ENCODE data around the gene MYBPC2. TPM values are rescaled to one million over a fixed set of nuclear protein-coding genes. Genes with fewer than 3 reads are reported as not detected.

MYBPC2 gene
- total RNA-seq, 4 donors from 2014 or later: 0.13 TPM; not detected in 3

DNA sequence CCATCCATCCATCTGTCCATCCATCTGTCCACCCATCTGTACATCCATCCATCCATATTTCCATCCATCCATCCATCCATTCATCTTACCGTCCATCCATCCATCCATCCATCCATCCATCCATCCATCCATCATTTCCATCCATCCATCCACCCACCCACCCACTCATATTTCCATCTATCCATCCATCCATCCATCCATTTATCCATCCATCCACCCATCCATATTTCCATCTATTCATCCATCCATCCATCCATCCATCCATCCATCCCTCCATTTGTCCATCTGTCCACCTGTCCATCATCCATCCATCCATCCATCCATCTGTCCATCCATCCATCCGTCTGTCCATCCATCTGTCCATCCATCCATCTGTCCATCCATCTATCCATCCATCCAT lies 23.3 kb downstream of the MYBPC2 start:
- Histone ChIP-seq H3K4me3 (replicated peaks in 1 of 3) (no peak overlapping the region), H3K36me3 (no peaks in the 10 kb centered on the region), H3K27me3 (no peaks in the 10 kb centered on the region), H3K27ac (no peak overlapping the region), H3K9me3 (no peaks in the 10 kb centered on the region), H3K4me1 (peaks cover 0 to 6% of the 10 kb centered on the region in 2 donors)
- TF ChIP-seq, protein P1, sequence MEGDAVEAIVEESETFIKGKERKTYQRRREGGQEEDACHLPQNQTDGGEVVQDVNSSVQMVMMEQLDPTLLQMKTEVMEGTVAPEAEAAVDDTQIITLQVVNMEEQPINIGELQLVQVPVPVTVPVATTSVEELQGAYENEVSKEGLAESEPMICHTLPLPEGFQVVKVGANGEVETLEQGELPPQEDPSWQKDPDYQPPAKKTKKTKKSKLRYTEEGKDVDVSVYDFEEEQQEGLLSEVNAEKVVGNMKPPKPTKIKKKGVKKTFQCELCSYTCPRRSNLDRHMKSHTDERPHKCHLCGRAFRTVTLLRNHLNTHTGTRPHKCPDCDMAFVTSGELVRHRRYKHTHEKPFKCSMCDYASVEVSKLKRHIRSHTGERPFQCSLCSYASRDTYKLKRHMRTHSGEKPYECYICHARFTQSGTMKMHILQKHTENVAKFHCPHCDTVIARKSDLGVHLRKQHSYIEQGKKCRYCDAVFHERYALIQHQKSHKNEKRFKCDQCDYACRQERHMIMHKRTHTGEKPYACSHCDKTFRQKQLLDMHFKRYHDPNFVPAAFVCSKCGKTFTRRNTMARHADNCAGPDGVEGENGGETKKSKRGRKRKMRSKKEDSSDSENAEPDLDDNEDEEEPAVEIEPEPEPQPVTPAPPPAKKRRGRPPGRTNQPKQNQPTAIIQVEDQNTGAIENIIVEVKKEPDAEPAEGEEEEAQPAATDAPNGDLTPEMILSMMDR (IDR thresholded peaks at IDR 0.05): no peak
- no peak for TF ChIP-seq POLR2A (IDR thresholded peaks at IDR 0.05)
- DNase-seq: no peak
- intact Hi-C loops (cut with DNase I): no loop called here
- WGBS, 2 donors: 80 to 86% methylated on average over 2 of the region's 2 CpGs

DNA sequence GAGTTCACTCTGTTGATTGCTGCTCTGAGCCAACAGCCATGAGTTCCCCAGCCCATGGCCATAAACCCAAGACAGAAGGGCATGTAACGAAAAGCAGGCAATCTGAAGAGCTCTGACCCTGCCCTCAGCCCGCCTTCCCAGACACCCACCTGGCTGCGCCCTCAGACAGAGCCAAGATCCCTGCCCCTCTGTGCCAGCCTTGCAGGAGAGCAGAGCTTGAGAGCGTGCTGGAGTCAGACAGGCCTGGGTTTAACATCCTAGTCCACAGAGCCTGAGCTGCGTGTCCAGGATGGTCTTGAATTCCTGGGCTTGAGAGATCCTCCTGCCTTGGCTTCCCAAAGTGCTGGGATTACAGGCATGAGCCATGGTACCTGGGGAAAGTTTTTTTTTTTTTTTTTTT lies 24.6 kb downstream of the MYBPC2 start:
- TF ChIP-seq, protein P1 (IDR thresholded peaks at IDR 0.05): no peak
- no peak for TF ChIP-seq POLR2A (IDR thresholded peaks at IDR 0.05)
- no peak for DNase-seq
- Histone ChIP-seq H3K9me3 (no peaks in the 10 kb centered on the region), H3K4me1 (peaks cover 0 to 6% of the 10 kb centered on the region in 2 donors), H3K36me3 (no peaks in the 10 kb centered on the region), H3K27me3 (no peaks in the 10 kb centered on the region), H3K27ac (no peak overlapping the region), H3K4me3 (replicated peaks in 1 of 3) (no peak overlapping the region)
- WGBS, 2 donors: 83 to 84% methylated on average over 4 to 5 of the region's 5 CpGs
- intact Hi-C loops (cut with DNase I): no loop called here

- peaks cover 0 to 6% of the 10 kb centered on the region in 2 donors for H3K4me1 ChIP-seq
- no peak overlapping the region for H3K4me3 ChIP-seq (replicated peaks in 1 of 3)
- H3K36me3 ChIP-seq: no peaks in the 10 kb centered on the region
- H3K27ac ChIP-seq: no peak overlapping the region
- H3K9me3 ChIP-seq: no peaks in the 10 kb centered on the region
- TF ChIP-seq POLR2A (IDR thresholded peaks at IDR 0.05): no peak
- TF ChIP-seq, protein P1 (IDR thresholded peaks at IDR 0.05): no peak
- no peak for DNase-seq
- 45 to 50% methylated on average over 19 to 25 of the region's 50 CpGs for WGBS, 2 donors
- intact Hi-C loops (cut with DNase I): no loop called here
- no peaks in the 10 kb centered on the region for H3K27me3 ChIP-seq
These were observed 25.8 kb downstream of the MYBPC2 start for GRCh38 chr19:50458396-50459066.

GRCh38 chr19:50459067-50459456 lies 26.4 kb downstream of the MYBPC2 start:
- DNase-seq: no peak
- no peaks in the 10 kb centered on the region for H3K36me3 ChIP-seq
- TF ChIP-seq, protein P1 (IDR thresholded peaks at IDR 0.05): no peak
- no peak for TF ChIP-seq POLR2A (IDR thresholded peaks at IDR 0.05)
- no peak overlapping the region for H3K4me3 ChIP-seq (replicated peaks in 1 of 3)
- intact Hi-C loops (cut with DNase I): no loop called here
- H3K9me3 ChIP-seq: no peaks in the 10 kb centered on the region
- no peak overlapping the region for H3K27ac ChIP-seq
- WGBS, 2 donors: 92% methylated on average over 10 of the region's 32 CpGs; no CpG with 5 or more reads in 1 of the 2 donors
- H3K4me1 ChIP-seq: peaks cover 0 to 6% of the 10 kb centered on the region in 2 donors
- no peaks in the 10 kb centered on the region for H3K27me3 ChIP-seq

GRCh38 chr19:50459638-50460037 lies 26.9 kb downstream of the MYBPC2 start:
- intact Hi-C loops (cut with DNase I): loop anchor here (5.0 kb wide), 1 partner anchor 97 kb away; no protein-coding TSS in a partner anchor
- no peak overlapping the region for H3K27ac ChIP-seq
- H3K4me3 ChIP-seq (replicated peaks in 1 of 3): no peak overlapping the region
- H3K36me3 ChIP-seq: no peaks in the 10 kb centered on the region
- no peak for DNase-seq
- TF ChIP-seq POLR2A (IDR thresholded peaks at IDR 0.05): no peak
- TF ChIP-seq, protein P1 (IDR thresholded peaks at IDR 0.05): no peak
- no peaks in the 10 kb centered on the region for H3K9me3 ChIP-seq
- no peaks in the 10 kb centered on the region for H3K27me3 ChIP-seq
- 61 to 66% methylated on average over 1 of the region's 1 CpG for WGBS, 2 donors
- H3K4me1 ChIP-seq: peaks cover 0 to 6% of the 10 kb centered on the region in 2 donors

Data from thyroid gland (tissue), 4 donors.